ENCODE data around the gene SHBG. TPM values are rescaled to one million over a fixed set of nuclear protein-coding genes. Genes with fewer than 3 reads are reported as not detected.
"Not testable (repeated sequence)": the region's sequence is repeated elsewhere in the genome, so short reads cannot be mapped to it uniquely, and the experiment has no call there.

Gene SHBG
- total and polyA plus RNA-seq, 2 of the 4 experiments (the other 2 are of a cell fraction), result 0.36 to 0.38 TPM

GRCh38 chr17:7625749-7626148, 4.2 kb upstream of the SHBG start:
- H4K8ac ChIP-seq (ENCODE audit: low read depth in 2 of 2, low read length in 2 of 2); CTCF ChIA-PET; H2AK5ac ChIP-seq (ENCODE audit: low read depth, low read length); in situ Hi-C loops (cut with MboI; ENCODE audit: low sequenced_read_pairs); H3K18ac ChIP-seq (ENCODE audit: low read depth, low read length); H3K27ac ChIP-seq (ENCODE audit: insufficient read depth, low read length); DNase-seq; H2AFZ ChIP-seq (replicated peaks; ENCODE audit: low read length, poor library complexity); ATAC-seq (ENCODE audit: low read depth); H3K4me3 ChIP-seq (ENCODE audit: insufficient read depth, low read depth, low read length); H2BK120ac ChIP-seq (ENCODE audit: low read depth, low read length); BruUV-seq (replicated peaks); H4K20me1 ChIP-seq (ENCODE audit: insufficient read depth, low read length); H3K4me2 ChIP-seq (ENCODE audit: low read depth, low read length); POLR2A ChIA-PET (ENCODE audit: unreplicated experiment); H4K5ac ChIP-seq (ENCODE audit: low read depth, low read length); intact Hi-C loops (cut with micrococcal nuclease); H3K56ac ChIP-seq (ENCODE audit: extremely low read depth, insufficient read depth, low read length); H2BK15ac ChIP-seq (ENCODE audit: low read depth, low read length); H3K9ac ChIP-seq (ENCODE audit: low read depth, low read length); H3K36me3 ChIP-seq (ENCODE audit: control insufficient read depth, insufficient read depth, low read length); H3K4me1 ChIP-seq (ENCODE audit: control insufficient read depth, insufficient read depth, low read length); H2BK20ac ChIP-seq (ENCODE audit: low read depth, low read length); H3K27me3 ChIP-seq (ENCODE audit: control insufficient read depth, insufficient read depth, low read length); H3K9me3 ChIP-seq (ENCODE audit: control insufficient read depth, insufficient read depth, low read length); H4K91ac ChIP-seq (ENCODE audit: insufficient read depth, low read depth, low read length); H3K23ac ChIP-seq (ENCODE audit: low read depth, low read length); H2AK9ac ChIP-seq (replicated peaks; ENCODE audit: low read depth, low read length, poor library complexity); H3K4ac ChIP-seq (ENCODE audit: low read depth, low read length); H3K14ac ChIP-seq (replicated peaks; ENCODE audit: low read depth, low read length); dilution Hi-C loops (cut with HindIII; ENCODE audit: low sequenced_read_pairs, unreplicated experiment); H3K9me1 ChIP-seq (ENCODE audit: insufficient read depth, low read length); H2BK5ac ChIP-seq (ENCODE audit: low read depth, low read length, poor library complexity, severe bottlenecking): not testable (repeated sequence)
- H3K79me1 ChIP-seq (ENCODE audit: low read depth in 1 of 2, low read length in 2 of 2), result peaks cover 6 to 12% of the 10 kb centered on the region in 2 experiments
- WGBS, 2 experiments (ENCODE audit: extremely low coverage in 2 of 2, insufficient read length in 1 of 2), result 98% methylated on average over 16 of the region's 16 CpGs; no CpG with 5 or more reads in 1 of the 2 experiments
